Measurements from ENCODE around the gene USP24.
"Not testable (repeated sequence)": the region's sequence is repeated elsewhere in the genome, so short reads cannot be mapped to it uniquely, and the experiment has no call there.

USP24 gene

GRCh38 chr1:55229726-55230125 lies 14.6 kb upstream of the USP24 start:
- not testable (repeated sequence) for DNase-seq (ENCODE audit: low spot score)

GRCh38 chr1:55225228-55225627 lies 10.1 kb upstream of the USP24 start:
- no peak for DNase-seq (ENCODE audit: low spot score)

GRCh38 chr1:55224729-55225128 lies 9.6 kb upstream of the USP24 start:
- no peak for DNase-seq (ENCODE audit: low spot score)

GRCh38 chr1:55222152-55222551 lies 7.0 kb upstream of the USP24 start:
- DNase-seq (ENCODE audit: low spot score), result no peak

GRCh38 chr1:55217226-55217986 lies 2.2 kb upstream of the USP24 start:
- DNase-seq (ENCODE audit: low spot score), result no peak

GRCh38 chr1:55216096-55216495 lies 932 bp upstream of the USP24 start:
- no peak for DNase-seq (ENCODE audit: low spot score)

- no peak for DNase-seq (ENCODE audit: low spot score)
Measured at GRCh38 chr1:55214934-55215193, 300 bp downstream of the USP24 start.

GRCh38 chr1:55214212-55214933 lies 791 bp downstream of the USP24 start:
- DNase-seq (ENCODE audit: low spot score), result no peak

- no peak for DNase-seq (ENCODE audit: low spot score)
Measured at GRCh38 chr1:55213885-55214211, 1.3 kb downstream of the USP24 start.

GRCh38 chr1:55213151-55213884 lies 1.8 kb downstream of the USP24 start:
- no peak for DNase-seq (ENCODE audit: low spot score)

GRCh38 chr1:55212349-55213150 lies 2.6 kb downstream of the USP24 start:
- DNase-seq (ENCODE audit: low spot score), result no peak

- DNase-seq (ENCODE audit: low spot score), result no peak
Measured at GRCh38 chr1:55211863-55212262, 3.3 kb downstream of the USP24 start.

- no peak for DNase-seq (ENCODE audit: low spot score)
Measured at GRCh38 chr1:55210990-55211801, 4.0 kb downstream of the USP24 start.

- DNase-seq (ENCODE audit: low spot score), result no peak
Measured at GRCh38 chr1:55209247-55209646, 5.9 kb downstream of the USP24 start.

- no peak for DNase-seq (ENCODE audit: low spot score)
Measured at GRCh38 chr1:55206210-55206609, 9.0 kb downstream of the USP24 start.

GRCh38 chr1:55204997-55205396 lies 10.2 kb downstream of the USP24 start:
- no peak for DNase-seq (ENCODE audit: low spot score)

GRCh38 chr1:55203064-55203463 lies 12.1 kb downstream of the USP24 start:
- no peak for DNase-seq (ENCODE audit: low spot score)

GRCh38 chr1:55200667-55201066 lies 14.5 kb downstream of the USP24 start:
- DNase-seq (ENCODE audit: low spot score), result no peak

GRCh38 chr1:55199735-55200134 lies 15.4 kb downstream of the USP24 start:
- DNase-seq (ENCODE audit: low spot score), result not testable (repeated sequence)

- no peak for DNase-seq (ENCODE audit: low spot score)
Measured at GRCh38 chr1:55198044-55198443, 17.1 kb downstream of the USP24 start.

- DNase-seq (ENCODE audit: low spot score), result no peak
Measured at GRCh38 chr1:55197099-55197498, 18.1 kb downstream of the USP24 start.

Measured in putamen (tissue), 1 donor.